ENCODE measurements around the gene MAP4K2. TPM values are rescaled to one million over a fixed set of nuclear protein-coding genes. Genes with fewer than 3 reads are reported as not detected.

MAP4K2 gene
- total RNA-seq, 2 donors from 2014 or later = 9.2 to 13.3 TPM

GRCh38 chr11:64833198-64833502 lies 30.1 kb upstream of the MAP4K2 start:
- Histone ChIP-seq H3K9ac (ENCODE audit: low read depth in 2 of 2, low read length in 2 of 2) (no peak overlapping the region), H3K4me3 (no peak overlapping the region), H3K27me3 (no peaks in the 10 kb centered on the region), H3K9me3 (no peaks in the 10 kb centered on the region), H3K36me3 (peaks cover 4% of the 10 kb centered on the region), H3K27ac (no peak overlapping the region), H3K4me1 (no peaks in the 10 kb centered on the region)
- no peak for DNase-seq
- no peak for TF ChIP-seq CTCF (IDR thresholded peaks at IDR 0.05)
- intact Hi-C loops (cut with DNase I) = no loop called here

- H3K36me3 ChIP-seq = peaks cover 4% of the 10 kb centered on the region
- H3K27ac ChIP-seq = no peak overlapping the region
- DNase-seq = no peak
- no peaks in the 10 kb centered on the region for H3K9me3 ChIP-seq
- H3K4me1 ChIP-seq = no peaks in the 10 kb centered on the region
- H3K9ac ChIP-seq (ENCODE audit: low read depth in 2 of 2, low read length in 2 of 2) = no peak overlapping the region
- TF ChIP-seq CTCF (IDR thresholded peaks at IDR 0.05) = no peak
- no peaks in the 10 kb centered on the region for H3K27me3 ChIP-seq
- H3K4me3 ChIP-seq = no peak overlapping the region
- intact Hi-C loops (cut with DNase I) = no loop called here
Observed at GRCh38 chr11:64832467-64833197, 29.6 kb upstream of the MAP4K2 start.

GRCh38 chr11:64831411-64831891 lies 28.4 kb upstream of the MAP4K2 start:
- no peaks in the 10 kb centered on the region for H3K27me3 ChIP-seq
- TF ChIP-seq CTCF (IDR thresholded peaks at IDR 0.05) = no peak
- no peak for DNase-seq
- H3K4me1 ChIP-seq = no peaks in the 10 kb centered on the region
- peaks cover 4% of the 10 kb centered on the region for H3K36me3 ChIP-seq
- H3K9ac ChIP-seq (ENCODE audit: low read depth in 2 of 2, low read length in 2 of 2) = no peak overlapping the region
- no peak overlapping the region for H3K4me3 ChIP-seq
- H3K27ac ChIP-seq = no peak overlapping the region
- intact Hi-C loops (cut with DNase I) = no loop called here
- H3K9me3 ChIP-seq = no peaks in the 10 kb centered on the region

GRCh38 chr11:64829536-64830251 lies 26.7 kb upstream of the MAP4K2 start:
- intact Hi-C loops (cut with DNase I) = no loop called here

GRCh38 chr11:64827451-64827839 lies 24.4 kb upstream of the MAP4K2 start:
- DNase-seq = no peak
- TF ChIP-seq CTCF (IDR thresholded peaks at IDR 0.05) = no peak
- Histone ChIP-seq H3K9me3 (no peaks in the 10 kb centered on the region), H3K9ac (ENCODE audit: low read depth in 2 of 2, low read length in 2 of 2) (no peak overlapping the region), H3K27ac (no peak overlapping the region), H3K4me3 (no peak overlapping the region), H3K4me1 (no peaks in the 10 kb centered on the region), H3K27me3 (no peaks in the 10 kb centered on the region), H3K36me3 (no peaks in the 10 kb centered on the region)
- intact Hi-C loops (cut with DNase I) = no loop called here

More at GRCh38 chr11:64829536-64830251, 26.7 kb upstream of the MAP4K2 start:
- no peak overlapping the region for H3K27ac ChIP-seq
- no peaks in the 10 kb centered on the region for H3K4me1 ChIP-seq
- no peak for DNase-seq
- no peaks in the 10 kb centered on the region for H3K9me3 ChIP-seq
- TF ChIP-seq CTCF (IDR thresholded peaks at IDR 0.05) = no peak
- peaks cover 4% of the 10 kb centered on the region for H3K36me3 ChIP-seq
- no peak overlapping the region for H3K4me3 ChIP-seq
- H3K9ac ChIP-seq (ENCODE audit: low read depth in 2 of 2, low read length in 2 of 2) = no peak overlapping the region
- H3K27me3 ChIP-seq = no peaks in the 10 kb centered on the region

Measured in colonic mucosa (tissue), 4 donors.